HEK293 (cell line): ENCODE results near the gene CTDNEP1.

ENCODE experiments used
- EGR2 ChIP-seq: fragments of 450-650 bp; formaldehyde crosslinking; IDR thresholded peaks from 2 replicates; pipeline ENCODE4 v1.5.1; 2016; ENCODE audit warnings: low read depth, missing biosample characterization, missing genetic modification characterization
- FEZF1 ChIP-seq: fragments of 450-650 bp; formaldehyde crosslinking; IDR thresholded peaks from 2 replicates; pipeline ENCODE4 v1.5.1; 2016; ENCODE audit warnings: missing biosample characterization, missing genetic modification characterization
- KLF16 ChIP-seq: fragments of 450-650 bp; formaldehyde crosslinking; IDR thresholded peaks from 2 replicates; pipeline ENCODE4 v1.5.1; 2017; ENCODE audit warnings: missing biosample characterization, missing genetic modification characterization
- RBAK ChIP-seq: fragments of 450-650 bp; formaldehyde crosslinking; IDR thresholded peaks from 2 replicates; pipeline ENCODE4 v1.5.1; 2016; ENCODE audit warnings: missing biosample characterization, missing genetic modification characterization
- SCRT1 ChIP-seq: fragments of 450-650 bp; formaldehyde crosslinking; IDR thresholded peaks from 2 replicates; pipeline ENCODE4 v1.5.1; 2016; ENCODE audit warnings: missing biosample characterization, missing genetic modification characterization, borderline replicate concordance
- SP3 ChIP-seq: fragments of 450-650 bp; formaldehyde crosslinking; IDR thresholded peaks from 2 replicates; pipeline ENCODE4 v1.5.1; 2016; ENCODE audit warnings: missing biosample characterization, missing genetic modification characterization
- TRIM28 ChIP-seq: IDR thresholded peaks from 2 replicates; pipeline ENCODE4 v1.6.1; 2011; ENCODE audit warnings: low read length, control low read depth, borderline replicate concordance
- WT1 ChIP-seq: fragments of 450-650 bp; formaldehyde crosslinking; IDR thresholded peaks from 2 replicates; pipeline ENCODE4 v1.5.1; 2016; ENCODE audit warnings: missing biosample characterization, missing genetic modification characterization
- ZBTB1 ChIP-seq: fragments of 450-650 bp; formaldehyde crosslinking; IDR thresholded peaks from 2 replicates; pipeline ENCODE4 v1.5.1; 2016; ENCODE audit warnings: missing biosample characterization, missing genetic modification characterization
- ZNF132 ChIP-seq: fragments of 450-650 bp; formaldehyde crosslinking; IDR thresholded peaks from 2 replicates; pipeline ENCODE4 v1.5.1; 2017; ENCODE audit warnings: missing biosample characterization, missing genetic modification characterization, borderline replicate concordance
- ZNF140 ChIP-seq: fragments of 450-650 bp; formaldehyde crosslinking; IDR thresholded peaks from 2 replicates; pipeline ENCODE4 v1.5.1; 2016; ENCODE audit warnings: missing biosample characterization, missing genetic modification characterization
- ZNF146 ChIP-seq: fragments of 450-650 bp; formaldehyde crosslinking; IDR thresholded peaks from 2 replicates; pipeline ENCODE4 v1.5.1; 2016; ENCODE audit warnings: missing biosample characterization, missing genetic modification characterization
- ZNF155 ChIP-seq: fragments of 450-650 bp; formaldehyde crosslinking; IDR thresholded peaks from 2 replicates; pipeline ENCODE4 v1.5.1; 2016; ENCODE audit warnings: missing biosample characterization, missing genetic modification characterization
- ZNF175 ChIP-seq: fragments of 450-650 bp; formaldehyde crosslinking; IDR thresholded peaks from 2 replicates; pipeline ENCODE4 v1.5.1; 2016; ENCODE audit warnings: missing biosample characterization, missing genetic modification characterization
- ZNF266 ChIP-seq: fragments of 450-650 bp; formaldehyde crosslinking; IDR thresholded peaks from 2 replicates; pipeline ENCODE4 v1.5.1; 2016; ENCODE audit warnings: missing biosample characterization, missing genetic modification characterization, low read depth
- ZNF302 ChIP-seq: fragments of 450-650 bp; formaldehyde crosslinking; IDR thresholded peaks from 2 replicates; pipeline ENCODE4 v1.5.1; 2016; ENCODE audit warnings: missing biosample characterization, missing genetic modification characterization, low read depth
- ZNF311 ChIP-seq: fragments of 450-650 bp; formaldehyde crosslinking; IDR thresholded peaks from 2 replicates; pipeline ENCODE4 v1.5.1; 2017; ENCODE audit warnings: missing biosample characterization, missing genetic modification characterization, borderline replicate concordance
- ZNF335 ChIP-seq: fragments of 450-650 bp; formaldehyde crosslinking; conservative IDR thresholded peaks from 2 replicates; pipeline ENCODE4 v1.5.1; 2016; ENCODE audit warnings: missing biosample characterization, missing genetic modification characterization
- ZNF354C ChIP-seq: fragments of 450-650 bp; formaldehyde crosslinking; IDR thresholded peaks from 2 replicates; pipeline ENCODE4 v1.5.1; 2016; ENCODE audit warnings: missing biosample characterization, missing genetic modification characterization, low read depth, borderline replicate concordance
- ZNF37A ChIP-seq: fragments of 450-650 bp; IDR thresholded peaks from 2 replicates; pipeline ENCODE4 v1.5.1; 2018; ENCODE audit warnings: missing biosample characterization, missing genetic modification characterization
- ZNF391 ChIP-seq: fragments of 450-650 bp; formaldehyde crosslinking; IDR thresholded peaks from 2 replicates; pipeline ENCODE4 v1.5.1; 2016; ENCODE audit warnings: low read depth, missing biosample characterization, missing genetic modification characterization, borderline replicate concordance
- ZNF529 ChIP-seq: fragments of 450-650 bp; formaldehyde crosslinking; IDR thresholded peaks from 2 replicates; pipeline ENCODE4 v1.5.1; 2017; ENCODE audit warnings: missing genetic modification characterization, missing biosample characterization; ENCODE audit not compliant: insufficient replicate concordance
- ZNF626 ChIP-seq: fragments of 450-650 bp; sonication (Bioruptor Pico); formaldehyde crosslinking; IDR thresholded peaks from 2 replicates; pipeline ENCODE4 v1.5.1; 2018; ENCODE audit warnings: missing biosample characterization, missing genetic modification characterization, inconsistent platforms
- ZNF658 ChIP-seq: fragments of 450-650 bp; formaldehyde crosslinking; IDR thresholded peaks from 2 replicates; pipeline ENCODE4; 2016; ENCODE audit warnings: missing biosample characterization, missing genetic modification characterization
- ZNF660 ChIP-seq: fragments of 450-650 bp; IDR thresholded peaks from 2 replicates; pipeline ENCODE4 v1.5.1; 2018; ENCODE audit warnings: missing biosample characterization, mild to moderate bottlenecking, missing genetic modification characterization
- ZNF830 ChIP-seq: fragments of 450-650 bp; IDR thresholded peaks from 2 replicates; pipeline ENCODE4 v1.5.0; 2018; ENCODE audit warnings: missing biosample characterization, missing genetic modification characterization, low read depth, mild to moderate bottlenecking, moderate library complexity
- TF ChIP-seq, protein P1 (sequence below): fragments of 450-650 bp; formaldehyde crosslinking; IDR thresholded peaks from 2 replicates; pipeline ENCODE4 v1.5.1; 2016; ENCODE audit warnings: missing biosample characterization, missing genetic modification characterization
- TF ChIP-seq, protein P2 (sequence below): fragments of 450-650 bp; formaldehyde crosslinking; IDR thresholded peaks from 2 replicates; pipeline ENCODE4 v1.5.0; 2017; ENCODE audit warnings: missing biosample characterization, missing genetic modification characterization, borderline replicate concordance
- TF ChIP-seq, protein P3 (sequence below): fragments of 450-650 bp; formaldehyde crosslinking; optimal IDR thresholded peaks from 2 replicates; pipeline ENCODE3; 2016; ENCODE audit warnings: missing biosample characterization, mild to moderate bottlenecking, missing genetic modification characterization
- TF ChIP-seq, protein P4 (sequence below): fragments of 450-650 bp; IDR thresholded peaks from 2 replicates; pipeline ENCODE4 v1.5.1; 2018; ENCODE audit warnings: missing biosample characterization, missing genetic modification characterization
- TF ChIP-seq, protein P5 (sequence below): fragments of 450-650 bp; formaldehyde crosslinking; IDR thresholded peaks from 2 replicates; pipeline ENCODE4 v1.5.1; 2016; ENCODE audit warnings: missing biosample characterization, missing genetic modification characterization

Gene CTDNEP1

DNA sequence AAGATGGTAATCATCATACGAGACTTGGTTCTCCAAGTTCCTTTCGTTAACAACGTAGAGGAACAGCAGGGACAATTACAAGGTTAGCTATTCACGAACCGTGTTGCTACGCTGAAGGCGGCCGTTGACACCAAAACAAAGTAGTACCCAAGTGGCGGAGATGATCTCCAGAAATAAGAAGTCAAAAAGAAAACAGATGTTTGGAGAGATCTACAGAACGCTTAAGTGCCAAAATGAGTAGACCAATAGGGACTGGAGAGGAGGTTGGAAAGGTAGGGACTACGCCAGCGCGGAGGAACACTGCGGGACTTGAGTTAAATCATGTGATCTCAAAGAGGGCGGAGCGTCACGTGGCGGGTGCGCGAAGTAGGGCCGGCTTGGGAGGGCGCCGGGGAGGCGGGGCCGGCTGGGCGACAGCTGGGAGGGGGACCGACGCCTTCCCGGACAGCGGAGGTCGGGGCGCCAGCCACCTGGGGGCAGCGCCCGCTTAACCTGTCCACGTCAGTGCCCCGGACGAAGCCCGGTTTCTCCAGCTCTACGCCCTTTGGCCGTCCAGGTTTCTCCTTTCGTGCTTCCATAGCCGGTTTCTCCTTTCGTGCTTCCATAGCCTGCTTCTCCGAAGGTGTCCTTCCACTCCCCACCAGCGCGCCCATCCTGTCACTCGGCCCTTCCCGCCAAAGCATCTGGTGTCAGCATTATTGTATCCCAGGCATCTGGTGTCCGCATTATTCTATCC lies 8.6 kb downstream of the CTDNEP1 start (continued):
- TF ChIP-seq, protein P1, sequence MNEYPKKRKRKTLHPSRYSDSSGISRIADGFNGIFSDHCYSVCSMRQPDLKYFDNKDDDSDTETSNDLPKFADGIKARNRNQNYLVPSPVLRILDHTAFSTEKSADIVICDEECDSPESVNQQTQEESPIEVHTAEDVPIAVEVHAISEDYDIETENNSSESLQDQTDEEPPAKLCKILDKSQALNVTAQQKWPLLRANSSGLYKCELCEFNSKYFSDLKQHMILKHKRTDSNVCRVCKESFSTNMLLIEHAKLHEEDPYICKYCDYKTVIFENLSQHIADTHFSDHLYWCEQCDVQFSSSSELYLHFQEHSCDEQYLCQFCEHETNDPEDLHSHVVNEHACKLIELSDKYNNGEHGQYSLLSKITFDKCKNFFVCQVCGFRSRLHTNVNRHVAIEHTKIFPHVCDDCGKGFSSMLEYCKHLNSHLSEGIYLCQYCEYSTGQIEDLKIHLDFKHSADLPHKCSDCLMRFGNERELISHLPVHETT (tag by site-specific recombination): peak; percentile 98
- TF ChIP-seq, protein P2, sequence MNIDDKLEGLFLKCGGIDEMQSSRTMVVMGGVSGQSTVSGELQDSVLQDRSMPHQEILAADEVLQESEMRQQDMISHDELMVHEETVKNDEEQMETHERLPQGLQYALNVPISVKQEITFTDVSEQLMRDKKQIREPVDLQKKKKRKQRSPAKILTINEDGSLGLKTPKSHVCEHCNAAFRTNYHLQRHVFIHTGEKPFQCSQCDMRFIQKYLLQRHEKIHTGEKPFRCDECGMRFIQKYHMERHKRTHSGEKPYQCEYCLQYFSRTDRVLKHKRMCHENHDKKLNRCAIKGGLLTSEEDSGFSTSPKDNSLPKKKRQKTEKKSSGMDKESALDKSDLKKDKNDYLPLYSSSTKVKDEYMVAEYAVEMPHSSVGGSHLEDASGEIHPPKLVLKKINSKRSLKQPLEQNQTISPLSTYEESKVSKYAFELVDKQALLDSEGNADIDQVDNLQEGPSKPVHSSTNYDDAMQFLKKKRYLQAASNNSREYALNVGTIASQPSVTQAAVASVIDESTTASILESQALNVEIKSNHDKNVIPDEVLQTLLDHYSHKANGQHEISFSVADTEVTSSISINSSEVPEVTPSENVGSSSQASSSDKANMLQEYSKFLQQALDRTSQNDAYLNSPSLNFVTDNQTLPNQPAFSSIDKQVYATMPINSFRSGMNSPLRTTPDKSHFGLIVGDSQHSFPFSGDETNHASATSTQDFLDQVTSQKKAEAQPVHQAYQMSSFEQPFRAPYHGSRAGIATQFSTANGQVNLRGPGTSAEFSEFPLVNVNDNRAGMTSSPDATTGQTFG: peak; percentile 79
- TF ChIP-seq ZNF830 (no peak), ZNF140 (tag by site-specific recombination) (no peak), KLF16 (peak; percentile 100), ZNF302 (tag by site-specific recombination) (no peak), ZNF266 (tag by site-specific recombination) (no peak; the same call in 1 of the 2 replicates), ZNF335 (tag by site-specific recombination) (peak; percentile 52), ZNF626 (no peak), WT1 (tag by site-specific recombination) (peak; percentile 86), ZNF658 (tag by site-specific recombination) (no peak), ZBTB1 (peak; percentile 50; the same call in 1 of the 2 replicates), ZNF529 (tag by site-specific recombination) (no peak), SP3 (tag by site-specific recombination) (peak; percentile 99), FEZF1 (tag by site-specific recombination) (peak; percentile 48), ZNF391 (peak; percentile 98), ZNF311 (tag by site-specific recombination) (no peak), ZNF175 (tag by site-specific recombination) (no peak), ZNF37A (tag by site-specific recombination) (no peak), ZNF146 (peak; percentile 93), RBAK (tag by site-specific recombination) (no peak), SCRT1 (tag by site-specific recombination) (no peak), ZNF660 (tag by site-specific recombination) (peak; percentile 88), ZNF155 (tag by site-specific recombination) (no peak), ZNF354C (tag by site-specific recombination) (no peak), EGR2 (tag by site-specific recombination) (peak; percentile 89), ZNF132 (tag by site-specific recombination) (no peak), TRIM28 (no peak)
- TF ChIP-seq, protein P3, sequence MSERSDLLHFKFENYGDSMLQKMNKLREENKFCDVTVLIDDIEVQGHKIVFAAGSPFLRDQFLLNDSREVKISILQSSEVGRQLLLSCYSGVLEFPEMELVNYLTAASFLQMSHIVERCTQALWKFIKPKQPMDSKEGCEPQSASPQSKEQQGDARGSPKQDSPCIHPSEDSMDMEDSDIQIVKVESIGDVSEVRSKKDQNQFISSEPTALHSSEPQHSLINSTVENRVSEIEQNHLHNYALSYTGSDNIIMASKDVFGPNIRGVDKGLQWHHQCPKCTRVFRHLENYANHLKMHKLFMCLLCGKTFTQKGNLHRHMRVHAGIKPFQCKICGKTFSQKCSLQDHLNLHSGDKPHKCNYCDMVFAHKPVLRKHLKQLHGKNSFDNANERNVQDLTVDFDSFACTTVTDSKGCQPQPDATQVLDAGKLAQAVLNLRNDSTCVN (tag by site-specific recombination): peak; percentile 46
- TF ChIP-seq, protein P4, sequence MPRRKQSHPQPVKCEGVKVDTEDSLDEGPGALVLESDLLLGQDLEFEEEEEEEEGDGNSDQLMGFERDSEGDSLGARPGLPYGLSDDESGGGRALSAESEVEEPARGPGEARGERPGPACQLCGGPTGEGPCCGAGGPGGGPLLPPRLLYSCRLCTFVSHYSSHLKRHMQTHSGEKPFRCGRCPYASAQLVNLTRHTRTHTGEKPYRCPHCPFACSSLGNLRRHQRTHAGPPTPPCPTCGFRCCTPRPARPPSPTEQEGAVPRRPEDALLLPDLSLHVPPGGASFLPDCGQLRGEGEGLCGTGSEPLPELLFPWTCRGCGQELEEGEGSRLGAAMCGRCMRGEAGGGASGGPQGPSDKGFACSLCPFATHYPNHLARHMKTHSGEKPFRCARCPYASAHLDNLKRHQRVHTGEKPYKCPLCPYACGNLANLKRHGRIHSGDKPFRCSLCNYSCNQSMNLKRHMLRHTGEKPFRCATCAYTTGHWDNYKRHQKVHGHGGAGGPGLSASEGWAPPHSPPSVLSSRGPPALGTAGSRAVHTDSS (tag by site-specific recombination): peak; percentile 71
- TF ChIP-seq, protein P5, sequence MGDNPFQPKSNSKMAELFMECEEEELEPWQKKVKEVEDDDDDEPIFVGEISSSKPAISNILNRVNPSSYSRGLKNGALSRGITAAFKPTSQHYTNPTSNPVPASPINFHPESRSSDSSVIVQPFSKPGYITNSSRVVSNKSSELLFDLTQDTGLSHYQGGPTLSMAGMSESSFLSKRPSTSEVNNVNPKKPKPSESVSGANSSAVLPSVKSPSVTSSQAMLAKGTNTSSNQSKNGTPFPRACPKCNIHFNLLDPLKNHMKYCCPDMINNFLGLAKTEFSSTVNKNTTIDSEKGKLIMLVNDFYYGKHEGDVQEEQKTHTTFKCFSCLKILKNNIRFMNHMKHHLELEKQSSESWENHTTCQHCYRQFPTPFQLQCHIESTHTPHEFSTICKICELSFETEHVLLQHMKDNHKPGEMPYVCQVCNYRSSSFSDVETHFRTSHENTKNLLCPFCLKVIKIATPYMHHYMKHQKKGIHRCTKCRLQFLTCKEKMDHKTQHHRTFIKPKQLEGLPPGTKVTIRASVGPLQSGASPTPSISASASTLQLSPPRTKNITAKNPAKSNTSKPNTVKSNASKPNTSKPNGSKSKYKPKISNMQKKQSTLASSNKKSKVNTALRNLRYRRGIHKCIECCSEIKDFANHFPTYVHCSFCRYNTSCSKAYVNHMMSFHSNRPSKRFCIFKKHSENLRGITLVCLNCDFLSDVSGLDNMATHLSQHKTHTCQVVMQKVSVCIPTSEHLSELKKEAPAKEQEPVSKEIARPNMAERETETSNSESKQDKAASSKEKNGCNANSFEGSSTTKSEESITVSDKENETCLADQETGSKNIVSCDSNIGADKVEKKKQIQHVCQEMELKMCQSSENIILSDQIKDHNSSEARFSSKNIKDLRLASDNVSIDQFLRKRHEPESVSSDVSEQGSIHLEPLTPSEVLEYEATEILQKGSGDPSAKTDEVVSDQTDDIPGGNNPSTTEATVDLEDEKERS (tag by site-specific recombination): peak; percentile 73; the same call in 1 of the 2 replicates
